ENCODE data around the gene OBSCN.

DNA sequence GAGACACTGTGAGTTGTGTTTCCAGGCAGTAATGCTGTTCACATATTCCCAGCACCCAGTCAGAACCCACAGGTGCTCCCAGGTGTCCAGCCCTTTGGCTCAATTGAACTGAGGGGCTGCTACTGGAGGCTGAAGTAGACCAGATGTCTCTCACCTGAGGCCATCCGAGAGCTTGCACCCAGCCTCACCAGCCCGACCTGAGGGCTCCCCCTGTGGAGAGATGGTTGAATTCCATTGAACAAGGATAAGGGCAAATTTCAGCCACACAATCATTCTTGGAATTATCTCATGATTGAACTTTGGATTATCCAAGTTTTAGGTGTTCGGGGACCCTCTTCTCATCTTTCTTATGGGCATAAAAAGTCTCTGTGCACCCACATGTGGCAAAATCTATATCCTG is 52.1 kb downstream of the OBSCN start:
- TF ChIP-seq, protein P1, sequence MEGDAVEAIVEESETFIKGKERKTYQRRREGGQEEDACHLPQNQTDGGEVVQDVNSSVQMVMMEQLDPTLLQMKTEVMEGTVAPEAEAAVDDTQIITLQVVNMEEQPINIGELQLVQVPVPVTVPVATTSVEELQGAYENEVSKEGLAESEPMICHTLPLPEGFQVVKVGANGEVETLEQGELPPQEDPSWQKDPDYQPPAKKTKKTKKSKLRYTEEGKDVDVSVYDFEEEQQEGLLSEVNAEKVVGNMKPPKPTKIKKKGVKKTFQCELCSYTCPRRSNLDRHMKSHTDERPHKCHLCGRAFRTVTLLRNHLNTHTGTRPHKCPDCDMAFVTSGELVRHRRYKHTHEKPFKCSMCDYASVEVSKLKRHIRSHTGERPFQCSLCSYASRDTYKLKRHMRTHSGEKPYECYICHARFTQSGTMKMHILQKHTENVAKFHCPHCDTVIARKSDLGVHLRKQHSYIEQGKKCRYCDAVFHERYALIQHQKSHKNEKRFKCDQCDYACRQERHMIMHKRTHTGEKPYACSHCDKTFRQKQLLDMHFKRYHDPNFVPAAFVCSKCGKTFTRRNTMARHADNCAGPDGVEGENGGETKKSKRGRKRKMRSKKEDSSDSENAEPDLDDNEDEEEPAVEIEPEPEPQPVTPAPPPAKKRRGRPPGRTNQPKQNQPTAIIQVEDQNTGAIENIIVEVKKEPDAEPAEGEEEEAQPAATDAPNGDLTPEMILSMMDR (conservative IDR thresholded peaks at IDR 0.05; ENCODE audit: low read length): peak; percentile 32; the same call in 1 of the 2 replicates
- TF ChIP-seq EZH2phosphoT487 (IDR thresholded peaks at IDR 0.05; ENCODE audit: borderline replicate concordance): no peak
